CD4-positive, alpha-beta memory T cell (primary cell): ENCODE data around the gene LDLRAD1. TPM values are rescaled to one million over a fixed set of nuclear protein-coding genes. Genes with fewer than 3 reads are reported as not detected.
"Not testable (repeated sequence)": the region's sequence is repeated elsewhere in the genome, so short reads cannot be mapped to it uniquely, and the experiment has no call there.

Experiments used
- CTCF ChIA-PET: fragments of 350-600 bp; sonication (Branson Sonifier 250); formaldehyde crosslinking; loops from one replicate; lab custom pipeline; 2021; ENCODE audit warnings: inconsistent platforms; ENCODE audit not compliant: partially characterized antibody; lab: Charles Lee
- POLR2A ChIA-PET: fragments of 350-600 bp; sonication (Branson Sonifier 250); formaldehyde crosslinking; loops from one replicate; lab custom pipeline; 2021; ENCODE audit not compliant: partially characterized antibody; lab: Charles Lee
- DNase-seq, 5 donors: peaks; one replicate each; pipeline versions ENCODE4 v3.0.0 to v3.0.0-alpha.2; 2020 to 2022; ENCODE audit warnings: mixed read lengths in 1 of 5
- H3K27ac ChIP-seq: one replicate; pipeline ENCODE4 v1.7.0; 2013; ENCODE audit warnings: low read depth, low read length
- H3K27me3 ChIP-seq: 2 replicates; pipeline ENCODE4 v1.7.0; 2013; ENCODE audit warnings: mild to moderate bottlenecking, low read length, moderate library complexity; ENCODE audit not compliant: insufficient read depth
- H3K36me3 ChIP-seq: 2 replicates; pipeline ENCODE4 v1.7.0; 2013; ENCODE audit warnings: mild to moderate bottlenecking, low read length, moderate library complexity; ENCODE audit not compliant: insufficient read depth
- H3K4me1 ChIP-seq: 2 replicates; pipeline ENCODE4 v1.7.0; 2013; ENCODE audit warnings: mild to moderate bottlenecking, low read length, moderate library complexity; ENCODE audit not compliant: insufficient read depth
- H3K4me3 ChIP-seq, 2 donors: one replicate each; pipeline ENCODE4 v1.7.0; 2013; ENCODE audit warnings: low read length in 2 of 2, mild to moderate bottlenecking in 1 of 2
- H3K9me3 ChIP-seq, 2 donors: one replicate each; pipeline ENCODE4 v1.7.0; 2013; ENCODE audit warnings: low read length in 2 of 2, control low read depth in 1 of 2; ENCODE audit not compliant: control insufficient read depth in 1 of 2
- H3K27ac Mint-ChIP-seq, 7 donors: one replicate each; pipeline ENCODE4 v1.8.0; 2020 to 2021; ENCODE audit warnings: mixed read lengths in 7 of 7, mild to moderate bottlenecking in 6 of 7, inconsistent platforms in 3 of 7, moderate library complexity in 3 of 7
- H3K27me3 Mint-ChIP-seq, 2 donors: one replicate each; pipeline ENCODE4 v1.8.0; 2020 to 2021; ENCODE audit warnings: mixed read lengths in 2 of 2
- H3K36me3 Mint-ChIP-seq, 2 donors: one replicate each; pipeline ENCODE4 v1.8.0; 2020 to 2021; ENCODE audit warnings: mixed read lengths in 2 of 2, inconsistent platforms in 1 of 2, mild to moderate bottlenecking in 1 of 2
- H3K4me1 Mint-ChIP-seq, 4 donors: one replicate each; pipeline ENCODE4 v1.8.0; 2020 to 2021; ENCODE audit warnings: mixed read lengths in 4 of 4, mild to moderate bottlenecking in 1 of 4
- H3K4me3 Mint-ChIP-seq, 8 donors: one replicate each; pipeline ENCODE4 v1.8.0; 2020 to 2021; ENCODE audit warnings: mixed read lengths in 8 of 8, mild to moderate bottlenecking in 7 of 8, moderate library complexity in 6 of 8, inconsistent platforms in 3 of 8
- H3K9me3 Mint-ChIP-seq, 8 donors: one replicate each; pipeline ENCODE4 v1.8.0; 2020 to 2021; ENCODE audit warnings: mixed read lengths in 8 of 8, mild to moderate bottlenecking in 5 of 8, inconsistent platforms in 3 of 8, moderate library complexity in 1 of 8
- intact Hi-C: fragments of 100-400 bp; cut with micrococcal nuclease; formaldehyde crosslinking; loops from one replicate; pipeline ENCODE4 v1.15.1; 2023
- polyA plus RNA-seq, 2 donors: library from polyadenylated mRNA; unstranded; fragments of 300-500 nt; fragmentation: Illumina TruSeq; gene quantifications; one replicate each; pipeline ENCODE4 v1.2.3, GENCODE V29; 2021
- total RNA-seq, 2 experiments: library from RNA; stranded (reverse); gene quantifications; one replicate each; pipeline ENCODE4 v1.2.3, GENCODE V29; 2021

Gene LDLRAD1
- total and polyA plus RNA-seq, 4 experiments from 2014 or later = not detected

GRCh38 chr1:54051933-54052430 is 34.0 kb upstream of the LDLRAD1 start:
- peak in 2 of 5 donors; percentile 5 to 39 for DNase-seq
- H3K36me3 ChIP-seq = no peaks in the 10 kb centered on the region
- H3K27me3 ChIP-seq = no peaks in the 10 kb centered on the region
- Mint-ChIP-seq H3K36me3 (peaks cover 0 to 15% of the 10 kb centered on the region in 2 donors), H3K4me3 (no peak overlapping the region), H3K4me1 (peaks cover 27 to 50% (median 41%) of the 10 kb centered on the region in 4 donors), H3K9me3 (no peaks in the 10 kb centered on the region), H3K27ac (no peak overlapping the region), H3K27me3 (no peaks in the 10 kb centered on the region)
- peak overlapping the region; percentile 88 for H3K27ac ChIP-seq
- POLR2A ChIA-PET = interaction anchor here (1.0 to 3.0 kb wide), 12 partner anchors 7 to 749 kb away, joined by 3 to 25 read pairs (median 7); partner anchors contain the start of genes IFT25, LRRC42, NDC1 and SSBP3
- CTCF ChIA-PET = interaction anchor here (1.3 to 1.6 kb wide), 3 partner anchors 18 to 437 kb away, joined by 3 to 4 read pairs (median 3); no protein-coding TSS in a partner anchor
- H3K4me3 ChIP-seq = peak overlapping the region; percentile 98 to 99
- peaks cover 70% of the 10 kb centered on the region for H3K4me1 ChIP-seq
- no peaks in the 10 kb centered on the region for H3K9me3 ChIP-seq
- intact Hi-C loops = loop anchor here (2.0 to 5.0 kb wide), 2 partner anchors 161 to 750 kb away; partner anchors contain the start of gene TTC22

- H3K4me3 ChIP-seq, H3K27ac ChIP-seq, CTCF ChIA-PET, H3K27me3 ChIP-seq, H3K9me3 Mint-ChIP-seq, H3K9me3 ChIP-seq, DNase-seq, H3K27me3 Mint-ChIP-seq, H3K36me3 ChIP-seq: not testable (repeated sequence)
- POLR2A ChIA-PET = interaction anchor here (0.6 to 0.8 kb wide), 2 partner anchors 105 to 335 kb away, joined by 3 read pairs; partner anchors contain the start of gene IFT25
- H3K36me3 Mint-ChIP-seq = peaks cover 0 to 22% of the 10 kb centered on the region in 2 donors
- H3K4me1 ChIP-seq = peaks cover 73% of the 10 kb centered on the region
- intact Hi-C loops = loop anchor here (5.0 kb wide), 1 partner anchor 752 kb away; the partner anchor contains the start of gene TTC22
- peak overlapping the region in 5 of 8 donors; percentile 13 to 40 (median 31) for H3K4me3 Mint-ChIP-seq
- peaks cover 30 to 52% (median 46%) of the 10 kb centered on the region in 4 donors for H3K4me1 Mint-ChIP-seq
- peak overlapping the region in 4 of 7 donors; percentile 29 to 48 (median 41) for H3K27ac Mint-ChIP-seq
Measured at GRCh38 chr1:54050435-54050834, 32.4 kb upstream of the LDLRAD1 start.

GRCh38 chr1:54047384-54048305 is 29.7 kb upstream of the LDLRAD1 start:
- H3K27me3 Mint-ChIP-seq = no peaks in the 10 kb centered on the region
- H3K36me3 Mint-ChIP-seq = peaks cover 15 to 46% of the 10 kb centered on the region in 2 donors
- H3K4me3 ChIP-seq = no peak overlapping the region
- no peak for DNase-seq
- H3K27ac ChIP-seq = no peak overlapping the region
- intact Hi-C loops = no loop called here
- peaks cover 6% of the 10 kb centered on the region for H3K36me3 ChIP-seq
- ChIA-PET CTCF (interaction anchor here (1.5 kb wide), 1 partner anchor 102 kb away, joined by 5 read pairs; the partner anchor contains the start of genes IFT25 and LRRC42), POLR2A (interaction anchor here (1.5 kb wide), 1 partner anchor 15 kb away, joined by 4 read pairs; no protein-coding TSS in a partner anchor)
- peaks cover 57% of the 10 kb centered on the region for H3K4me1 ChIP-seq
- H3K9me3 ChIP-seq = no peaks in the 10 kb centered on the region
- H3K4me1 Mint-ChIP-seq = peaks cover 23 to 47% (median 39%) of the 10 kb centered on the region in 4 donors
- H3K27me3 ChIP-seq = no peaks in the 10 kb centered on the region
- H3K9me3 Mint-ChIP-seq = no peaks in the 10 kb centered on the region
- H3K4me3 Mint-ChIP-seq = peak overlapping the region in 5 of 8 donors; percentile 9 to 57 (median 25)
- peak overlapping the region in 5 of 7 donors; percentile 16 to 64 (median 54) for H3K27ac Mint-ChIP-seq

GRCh38 chr1:54046671-54047383 is 28.8 kb upstream of the LDLRAD1 start:
- Mint-ChIP-seq H3K4me1 (peaks cover 23 to 47% (median 39%) of the 10 kb centered on the region in 4 donors), H3K27ac (peak overlapping the region in 5 of 7 donors; percentile 16 to 64 (median 54)), H3K4me3 (peak overlapping the region in 5 of 8 donors; percentile 9 to 57 (median 25)), H3K9me3 (no peaks in the 10 kb centered on the region), H3K36me3 (peaks cover 23 to 54% of the 10 kb centered on the region in 2 donors), H3K27me3 (no peaks in the 10 kb centered on the region)
- no peaks in the 10 kb centered on the region for H3K9me3 ChIP-seq
- no peak overlapping the region for H3K27ac ChIP-seq
- no peaks in the 10 kb centered on the region for H3K27me3 ChIP-seq
- CTCF ChIA-PET = no interaction called here
- peaks cover 14% of the 10 kb centered on the region for H3K36me3 ChIP-seq
- peaks cover 53% of the 10 kb centered on the region for H3K4me1 ChIP-seq
- intact Hi-C loops = no loop called here
- POLR2A ChIA-PET = no interaction called here
- no peak for DNase-seq
- no peak overlapping the region for H3K4me3 ChIP-seq

- H3K27ac ChIP-seq = no peak overlapping the region
- Mint-ChIP-seq H3K27me3 (no peaks in the 10 kb centered on the region), H3K27ac (peak overlapping the region in 1 of 7 donors; percentile 48), H3K9me3 (no peaks in the 10 kb centered on the region), H3K4me3 (no peak overlapping the region), H3K4me1 (peaks cover 23 to 47% (median 38%) of the 10 kb centered on the region in 4 donors), H3K36me3 (peaks cover 32 to 67% of the 10 kb centered on the region in 2 donors)
- H3K4me1 ChIP-seq = peaks cover 40% of the 10 kb centered on the region
- DNase-seq = no peak
- intact Hi-C loops = no loop called here
- H3K27me3 ChIP-seq = no peaks in the 10 kb centered on the region
- ChIA-PET POLR2A (interaction anchor here (1.6 kb wide), 1 partner anchor 8 kb away, joined by 5 read pairs; the partner anchor contains the start of genes TCEANC2 and TMEM59), CTCF (interaction anchor here (2.6 kb wide), 1 partner anchor 24 kb away, joined by 8 read pairs; no protein-coding TSS in a partner anchor)
- peaks cover 27% of the 10 kb centered on the region for H3K36me3 ChIP-seq
- no peaks in the 10 kb centered on the region for H3K9me3 ChIP-seq
- H3K4me3 ChIP-seq = no peak overlapping the region
Measured at GRCh38 chr1:54045496-54045895, 27.5 kb upstream of the LDLRAD1 start.

- ChIA-PET POLR2A (interaction anchor here (2.7 kb wide), 1 partner anchor 11 kb away, joined by 16 read pairs; the partner anchor contains the start of genes TCEANC2 and TMEM59), CTCF (no interaction called here)
- Mint-ChIP-seq H3K4me3 (no peak overlapping the region), H3K4me1 (peaks cover 12 to 19% (median 18%) of the 10 kb centered on the region in 4 donors), H3K27me3 (no peaks in the 10 kb centered on the region), H3K27ac (peak overlapping the region in 1 of 7 donors; percentile 68), H3K9me3 (no peaks in the 10 kb centered on the region), H3K36me3 (peaks cover 54 to 82% of the 10 kb centered on the region in 2 donors)
- H3K36me3 ChIP-seq = peaks cover 61% of the 10 kb centered on the region
- H3K27ac ChIP-seq = no peak overlapping the region
- no peaks in the 10 kb centered on the region for H3K9me3 ChIP-seq
- peaks cover 4% of the 10 kb centered on the region for H3K4me1 ChIP-seq
- H3K27me3 ChIP-seq = no peaks in the 10 kb centered on the region
- intact Hi-C loops = no loop called here
- DNase-seq = no peak
- H3K4me3 ChIP-seq = no peak overlapping the region
Measured at GRCh38 chr1:54041806-54042205, 23.8 kb upstream of the LDLRAD1 start.
